OCI-LY3 (cell line): Measurements from ENCODE around the gene TRIM67.

Experiments used
- H2AFZ ChIP-seq: fragments of 200-600, 300-600 bp; shearing (Covaris generic); 2 replicates; pipeline ENCODE4 v1.6.0; 2014; ENCODE audit warnings: antibody characterized with exemption, low read depth, low read length
- H3K27ac ChIP-seq: fragments of 200-600, 300-600 bp; sonication (generic); 2 replicates; pipeline ENCODE4 v1.5.1; 2014; ENCODE audit warnings: mild to moderate bottlenecking, low read length, moderate library complexity, mixed read lengths
- H3K27me3 ChIP-seq: fragments of 200-600, 300-600 bp; sonication (generic); 2 replicates; pipeline ENCODE4 v1.6.1; 2014; ENCODE audit warnings: low read depth, low read length, mixed read lengths
- H3K36me3 ChIP-seq: fragments of 200-600, 300-600 bp; sonication (generic); replicated peaks from 2 replicates; pipeline ENCODE3; 2014; ENCODE audit warnings: low read depth, low read length, mixed read lengths
- H3K4me1 ChIP-seq: fragments of 300-600, 200-600 bp; sonication (generic); 2 replicates; pipeline ENCODE4 v1.6.1; 2014; ENCODE audit warnings: low read length, mixed read lengths
- H3K4me2 ChIP-seq: fragments of 200-600, 300-600 bp; sonication (generic); 2 replicates; pipeline ENCODE4 v1.6.1; 2014; ENCODE audit warnings: low read length, mixed read lengths
- H3K4me3 ChIP-seq: fragments of 300-600, 200-600 bp; sonication (generic); 2 replicates; pipeline ENCODE4 v1.5.1; 2014; ENCODE audit warnings: antibody characterized with exemption, mild to moderate bottlenecking, low read length, moderate library complexity
- H3K79me2 ChIP-seq: fragments of 300-600, 200-600 bp; shearing (Covaris generic); 2 replicates; pipeline ENCODE4 v1.6.1; 2014; ENCODE audit warnings: mild to moderate bottlenecking, low read length, mixed read lengths
- H3K9ac ChIP-seq: fragments of 300-600, 200-600 bp; shearing (Covaris generic); 2 replicates; pipeline ENCODE4 v1.6.0; 2014; ENCODE audit warnings: mild to moderate bottlenecking, low read length, moderate library complexity
- H3K9me3 ChIP-seq: fragments of 200-600, 300-600 bp; shearing (Covaris generic); 2 replicates; pipeline ENCODE4 v1.6.1; 2014; ENCODE audit warnings: low read length, mixed read lengths; ENCODE audit not compliant: insufficient read depth
- H4K20me1 ChIP-seq: fragments of 200-600, 300-600 bp; sonication (generic); 2 replicates; pipeline ENCODE4 v1.6.1; 2016; ENCODE audit warnings: low read length, mixed read lengths; ENCODE audit not compliant: insufficient read depth
- EZH2phosphoT487 ChIP-seq: fragments of 200-600 bp; shearing (Covaris generic); IDR thresholded peaks from 2 replicates; pipeline ENCODE4 v1.6.1; 2018; ENCODE audit warnings: antibody characterized with exemption, mixed run types, low read depth
- TF ChIP-seq, protein P1 (sequence below): fragments of 200-600, 300-600 bp; sonication (generic); IDR thresholded peaks from 2 replicates; pipeline ENCODE4 v1.5.1; 2014; ENCODE audit warnings: antibody characterized with exemption, low read length, low read depth

Gene TRIM67

DNA sequence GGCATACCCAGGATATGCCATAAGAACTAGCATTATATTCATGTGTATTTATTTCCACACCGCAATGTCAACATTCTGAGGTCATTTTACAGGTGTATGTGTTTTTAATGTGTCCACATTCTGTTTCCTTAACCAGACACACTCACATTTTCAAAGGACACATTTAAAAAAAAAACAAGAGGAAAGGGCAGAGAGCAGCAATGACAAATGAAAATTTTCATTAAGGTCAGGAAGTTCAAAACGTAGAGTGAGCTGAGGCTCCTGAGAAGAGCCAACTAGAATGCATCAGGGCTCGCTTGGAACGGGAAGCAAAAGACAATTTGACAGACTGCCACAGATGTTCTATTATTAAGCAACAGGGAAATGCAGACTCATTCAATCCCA lies 74.3 kb downstream of the TRIM67 start:
- peaks cover 41% of the 10 kb centered on the region for H3K36me3 ChIP-seq
- peaks cover 8% of the 10 kb centered on the region for H3K4me1 ChIP-seq
- no peak overlapping the region for H3K4me2 ChIP-seq

DNA sequence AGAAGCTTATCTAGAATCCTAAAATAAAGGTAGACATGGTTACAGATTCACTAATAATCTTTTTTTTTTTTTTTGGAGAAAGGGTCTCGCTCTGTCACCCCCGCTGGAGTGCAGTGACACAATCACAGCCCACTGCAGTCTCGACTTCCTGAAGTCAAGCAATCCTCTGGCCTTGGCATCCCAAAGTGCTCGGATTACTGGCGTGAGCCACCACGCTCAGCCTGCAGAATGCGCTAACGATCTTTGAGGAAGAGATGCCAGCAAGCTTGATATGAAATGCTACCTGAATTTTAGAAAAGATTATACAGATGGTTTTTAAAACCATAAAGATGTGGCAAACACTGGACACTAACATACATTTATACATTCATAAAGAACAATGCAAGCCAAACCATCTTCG lies 75.1 kb downstream of the TRIM67 start:
- peaks cover 38% of the 10 kb centered on the region for H3K36me3 ChIP-seq
- no peak overlapping the region for H3K9ac ChIP-seq
- no peak overlapping the region for H3K4me3 ChIP-seq
- TF ChIP-seq, protein P1, sequence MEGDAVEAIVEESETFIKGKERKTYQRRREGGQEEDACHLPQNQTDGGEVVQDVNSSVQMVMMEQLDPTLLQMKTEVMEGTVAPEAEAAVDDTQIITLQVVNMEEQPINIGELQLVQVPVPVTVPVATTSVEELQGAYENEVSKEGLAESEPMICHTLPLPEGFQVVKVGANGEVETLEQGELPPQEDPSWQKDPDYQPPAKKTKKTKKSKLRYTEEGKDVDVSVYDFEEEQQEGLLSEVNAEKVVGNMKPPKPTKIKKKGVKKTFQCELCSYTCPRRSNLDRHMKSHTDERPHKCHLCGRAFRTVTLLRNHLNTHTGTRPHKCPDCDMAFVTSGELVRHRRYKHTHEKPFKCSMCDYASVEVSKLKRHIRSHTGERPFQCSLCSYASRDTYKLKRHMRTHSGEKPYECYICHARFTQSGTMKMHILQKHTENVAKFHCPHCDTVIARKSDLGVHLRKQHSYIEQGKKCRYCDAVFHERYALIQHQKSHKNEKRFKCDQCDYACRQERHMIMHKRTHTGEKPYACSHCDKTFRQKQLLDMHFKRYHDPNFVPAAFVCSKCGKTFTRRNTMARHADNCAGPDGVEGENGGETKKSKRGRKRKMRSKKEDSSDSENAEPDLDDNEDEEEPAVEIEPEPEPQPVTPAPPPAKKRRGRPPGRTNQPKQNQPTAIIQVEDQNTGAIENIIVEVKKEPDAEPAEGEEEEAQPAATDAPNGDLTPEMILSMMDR, result no peak
- TF ChIP-seq EZH2phosphoT487, result no peak
- H3K9me3 ChIP-seq, result no peaks in the 10 kb centered on the region
- no peak overlapping the region for H3K4me2 ChIP-seq
- H3K27me3 ChIP-seq, result no peaks in the 10 kb centered on the region
- no peak overlapping the region for H3K27ac ChIP-seq
- H3K79me2 ChIP-seq, result peaks cover 31% of the 10 kb centered on the region
- peaks cover 9% of the 10 kb centered on the region for H3K4me1 ChIP-seq
- H4K20me1 ChIP-seq, result no peaks in the 10 kb centered on the region
- H2AFZ ChIP-seq, result no peak overlapping the region

More for the DNA sequence above, 74.3 kb downstream of the TRIM67 start:
- TF ChIP-seq, protein P1, result no peak
- TF ChIP-seq EZH2phosphoT487, result no peak
- Histone ChIP-seq H3K4me3 (no peak overlapping the region), H3K79me2 (peaks cover 23% of the 10 kb centered on the region), H3K27me3 (no peaks in the 10 kb centered on the region), H3K9ac (no peak overlapping the region), H3K9me3 (no peaks in the 10 kb centered on the region), H4K20me1 (no peaks in the 10 kb centered on the region), H2AFZ (no peak overlapping the region), H3K27ac (no peak overlapping the region)

DNA sequence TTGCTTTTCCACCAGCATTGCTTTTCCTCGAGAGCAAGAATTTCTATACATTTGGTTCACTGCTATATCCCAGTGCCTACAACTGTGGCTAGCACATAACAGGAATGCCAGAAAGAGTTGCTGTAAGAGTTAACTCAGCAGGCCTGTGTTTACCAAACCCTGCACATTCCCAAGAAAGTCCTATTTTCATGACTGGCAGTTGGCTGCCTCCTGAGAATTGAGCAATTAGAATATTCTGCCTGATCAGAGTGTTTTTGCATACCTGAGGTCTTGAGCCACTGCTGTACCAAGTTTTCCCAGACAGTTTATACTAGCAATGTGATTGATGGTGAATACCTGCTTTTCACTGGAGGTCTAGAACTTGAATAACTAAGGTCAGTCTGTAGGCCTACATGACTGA lies 76.4 kb downstream of the TRIM67 start:
- Histone ChIP-seq H4K20me1 (no peaks in the 10 kb centered on the region), H3K79me2 (peaks cover 41% of the 10 kb centered on the region), H3K4me2 (no peak overlapping the region), H3K27ac (no peak overlapping the region), H3K36me3 (peaks cover 33% of the 10 kb centered on the region), H2AFZ (no peak overlapping the region), H3K27me3 (no peaks in the 10 kb centered on the region), H3K9me3 (no peaks in the 10 kb centered on the region), H3K4me1 (peaks cover 20% of the 10 kb centered on the region), H3K4me3 (no peak overlapping the region), H3K9ac (no peak overlapping the region)
- TF ChIP-seq, protein P1, result no peak
- no peak for TF ChIP-seq EZH2phosphoT487

DNA sequence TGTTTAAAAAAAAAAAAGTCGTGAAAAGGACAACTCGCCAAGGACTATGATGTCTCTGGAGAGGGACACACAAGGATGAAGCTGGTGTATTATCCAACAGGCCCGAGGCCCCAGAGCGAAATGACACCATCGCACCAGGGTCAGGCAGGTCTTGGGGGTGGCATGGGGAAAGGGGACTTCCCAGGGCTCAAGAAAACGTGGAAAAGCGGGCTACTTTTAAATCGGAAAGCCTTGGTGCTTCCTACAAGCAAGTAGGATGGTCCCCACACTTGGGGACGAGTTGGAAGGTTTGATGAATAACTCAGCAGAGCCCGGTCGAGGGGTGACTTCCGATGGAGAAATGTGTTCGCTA lies 78.6 kb downstream of the TRIM67 start:
- Histone ChIP-seq H4K20me1 (no peaks in the 10 kb centered on the region), H3K79me2 (peaks cover 62% of the 10 kb centered on the region), H3K27ac (peak overlapping the region; percentile 37)

More for the DNA sequence above, 78.6 kb downstream of the TRIM67 start:
- H3K27me3 ChIP-seq, result no peaks in the 10 kb centered on the region
- H3K4me3 ChIP-seq, result peak overlapping the region; percentile 85
- peak overlapping the region; percentile 90 for H2AFZ ChIP-seq
- peak overlapping the region; percentile 70 for H3K4me2 ChIP-seq
- peaks cover 20% of the 10 kb centered on the region for H3K4me1 ChIP-seq
- peaks cover 30% of the 10 kb centered on the region for H3K36me3 ChIP-seq
- H3K9ac ChIP-seq, result peak overlapping the region; percentile 91
- no peak for TF ChIP-seq EZH2phosphoT487
- TF ChIP-seq, protein P1, result no peak
- no peaks in the 10 kb centered on the region for H3K9me3 ChIP-seq
